GM19328 (cell line): ENCODE data around the gene LRIG2.
A peak's percentile ranks its signal among the peaks of the same experiment; 100 is the strongest.
"Not testable (repeated sequence)": the region's sequence is repeated elsewhere in the genome, so short reads cannot be mapped to it uniquely, and the experiment has no call there.

Experiments
- ATAC-seq: cut with Tn5 transposase; IDR thresholded peaks from one replicate; pipeline ENCODE4 v1.9.1; 2021; ENCODE audit warnings: mild to moderate bottlenecking, moderate library complexity; ENCODE audit not compliant: unreplicated experiment

The LRIG2 gene

GRCh38 chr1:113156368-113156767, 83.4 kb downstream of the LRIG2 start:
- no peak for ATAC-seq

- not testable (repeated sequence) for ATAC-seq
These were observed 85.7 kb downstream of the LRIG2 start for GRCh38 chr1:113158743-113159142.

- ATAC-seq: no peak
These were observed 93.5 kb downstream of the LRIG2 start for GRCh38 chr1:113166473-113166872.

GRCh38 chr1:113168946-113169345, 95.9 kb downstream of the LRIG2 start:
- no peak for ATAC-seq

GRCh38 chr1:113169591-113169990, 96.6 kb downstream of the LRIG2 start:
- no peak for ATAC-seq

GRCh38 chr1:113170519-113170918, 97.5 kb downstream of the LRIG2 start:
- ATAC-seq: peak; percentile 73

GRCh38 chr1:113178106-113178505, 105.1 kb downstream of the LRIG2 start:
- ATAC-seq: no peak

GRCh38 chr1:113178522-113178921, 105.5 kb downstream of the LRIG2 start:
- ATAC-seq: no peak
